Endothelial cell of umbilical vein (primary cell): ENCODE measurements around the gene KCNIP3. TPM values are rescaled to one million over a fixed set of nuclear protein-coding genes. Genes with fewer than 3 reads are reported as not detected.

ENCODE experiments used
- BruUV-seq: library from RNA; stranded (reverse); fragments of 400-500 nt; replicated peaks from 2 replicates; lab custom pipeline; 2021; lab: Mats Ljungman, UMichigan
- CTCF ChIA-PET: fragments of 300-600, 350-600 bp; sonication (Branson Sonifier 250); formaldehyde crosslinking; loops from one replicate; lab custom pipeline; 2021; ENCODE audit warnings: antibody characterized with exemption, inconsistent platforms; lab: Charles Lee
- POLR2A ChIA-PET: fragments of 300-600, 350-600 bp; sonication (Branson Sonifier 250); formaldehyde crosslinking; loops from one replicate; lab custom pipeline; 2021; ENCODE audit warnings: antibody characterized with exemption, inconsistent platforms; lab: Charles Lee
- DNase-seq: peaks from one replicate; pipeline ENCODE4 v3.0.0-alpha.2; 2011; ENCODE audit warnings: low read depth, low spot score
- FAIRE-seq: peaks from 2 replicates; lab custom pipeline; 2011; peaks lifted over from hg19 to GRCh38; lab: Jason Lieb, UNC
- H2AFZ ChIP-seq: 2 replicates; pipeline ENCODE4 v1.6.0; 2012; ENCODE audit warnings: low read depth, low read length, control low read depth, inconsistent platforms
- H3K27ac ChIP-seq: 2 replicates; pipeline ENCODE4 v1.5.1; 2011; ENCODE audit warnings: low read depth, mild to moderate bottlenecking, control low read depth, low read length, moderate library complexity; ENCODE audit not compliant: insufficient read depth
- H3K27me3 ChIP-seq, 2 experiments: 2 replicates each; pipeline versions ENCODE4 v1.6.0 to v1.6.1; 2011; ENCODE audit warnings: low read length in 2 of 2, mixed read lengths in 1 of 2; ENCODE audit not compliant: control insufficient read depth in 2 of 2, insufficient read depth in 2 of 2
- H3K36me3 ChIP-seq, 2 experiments: 2 replicates in 1 of 2; 3 replicates in 1 of 2; pipeline ENCODE4 v1.5.1; 2011; ENCODE audit warnings: low read length in 2 of 2, mild to moderate bottlenecking in 1 of 2, moderate library complexity in 1 of 2; ENCODE audit not compliant: control insufficient read depth in 2 of 2, insufficient read depth in 2 of 2; ENCODE audit errors: extremely low read depth in 1 of 2
- H3K4me1 ChIP-seq: 3 replicates; pipeline ENCODE4 v1.5.1; 2011; ENCODE audit warnings: mild to moderate bottlenecking, low read length; ENCODE audit not compliant: control insufficient read depth, insufficient read depth; ENCODE audit errors: extremely low read depth
- H3K4me2 ChIP-seq: 2 replicates; pipeline ENCODE4 v1.6.1; 2011; ENCODE audit warnings: low read length, control low read depth, mixed read lengths; ENCODE audit not compliant: insufficient read depth
- H3K4me3 ChIP-seq, 3 experiments: fragments of 200-600 bp in 1 of 3; sonication (generic), shearing (Covaris generic) in 1 of 3; replicated peaks in 1 of 3; 2 replicates each; pipeline ENCODE4 v1.5.1; 2011 to 2016; ENCODE audit warnings: control low read depth in 3 of 3, low read length in 3 of 3, mild to moderate bottlenecking in 2 of 3, inconsistent platforms in 1 of 3, low read depth in 1 of 3, moderate library complexity in 1 of 3; ENCODE audit not compliant: insufficient read depth in 1 of 3
- H3K79me2 ChIP-seq: 2 replicates; pipeline ENCODE4 v1.6.0; 2012; ENCODE audit warnings: low read length, inconsistent platforms; ENCODE audit not compliant: control insufficient read depth, insufficient read depth
- H3K9ac ChIP-seq: replicated peaks from 2 replicates; pipeline ENCODE3; 2011; ENCODE audit warnings: low read length, control low read depth; ENCODE audit not compliant: insufficient read depth; ENCODE audit errors: extremely low read depth
- H3K9me1 ChIP-seq: replicated peaks from 3 replicates; pipeline ENCODE4 v1.6.0; 2011; ENCODE audit warnings: mild to moderate bottlenecking, low read length; ENCODE audit not compliant: control insufficient read depth, insufficient read depth; ENCODE audit errors: extremely low read depth
- H3K9me3 ChIP-seq: replicated peaks from 2 replicates; pipeline ENCODE4 v1.5.1; 2012; ENCODE audit warnings: low read length, inconsistent platforms; ENCODE audit not compliant: control insufficient read depth, insufficient read depth
- H4K20me1 ChIP-seq: replicated peaks from 2 replicates; pipeline ENCODE3; 2011; ENCODE audit warnings: mild to moderate bottlenecking, low read length; ENCODE audit not compliant: control insufficient read depth, insufficient read depth; ENCODE audit errors: extremely low read depth
- EZH2 ChIP-seq: IDR thresholded peaks from 2 replicates; pipeline ENCODE4 v1.6.1; 2012; ENCODE audit warnings: borderline replicate concordance, low read depth, mild to moderate bottlenecking, moderate library complexity, low read length, inconsistent platforms; ENCODE audit not compliant: severe bottlenecking
- FOS ChIP-seq: IDR thresholded peaks from 2 replicates; pipeline ENCODE4 v1.6.1; 2011; ENCODE audit warnings: mild to moderate bottlenecking, low read length, moderate library complexity, borderline replicate concordance; ENCODE audit not compliant: insufficient read depth
- GATA2 ChIP-seq: IDR thresholded peaks from 2 replicates; pipeline ENCODE4 v1.7.0; 2011; ENCODE audit warnings: low read depth, mild to moderate bottlenecking, moderate library complexity, mixed read lengths, low read length; ENCODE audit not compliant: insufficient read length, insufficient read depth
- JUN ChIP-seq: IDR thresholded peaks from 2 replicates; pipeline ENCODE4 v1.6.1; 2011; ENCODE audit warnings: borderline replicate concordance, low read depth; ENCODE audit not compliant: insufficient read length, insufficient read depth
- MYC ChIP-seq: IDR thresholded peaks from one replicate; pipeline ENCODE4 v1.6.1; 2011; ENCODE audit warnings: mild to moderate bottlenecking, low read depth, low read length
- POLR2A ChIP-seq: IDR thresholded peaks from 2 replicates; pipeline ENCODE4 v1.6.1; 2012; ENCODE audit warnings: low read depth, mild to moderate bottlenecking, control low read depth, low read length
- POLR2AphosphoS5 ChIP-seq: IDR thresholded peaks from 2 replicates; pipeline ENCODE4 v1.6.1; 2012; ENCODE audit warnings: low read depth, mild to moderate bottlenecking, control low read depth, low read length, moderate library complexity; ENCODE audit not compliant: insufficient read depth
- dilution Hi-C: fragments of 300-500 bp; cut with MboI; formaldehyde crosslinking; loops from one replicate; pipeline ENCODE4 v1.15.0; 2019; ENCODE audit warnings: low sequenced_read_pairs; ENCODE audit not compliant: extremely low pct_ligation_motif_present
- intact Hi-C: fragments of 100-400 bp; cut with micrococcal nuclease; formaldehyde crosslinking; loops from one replicate; pipeline ENCODE4 v1.10.0; 2022
- polyA plus RNA-seq, 4 experiments: library from polyadenylated mRNA; depleted of rRNA in 3 of 4; stranded (reverse) in 3 of 4; unstranded in 1 of 4; fragments of >200 nt; gene quantifications; 2 replicates each; pipeline versions ENCODE4 v1.2.1 to v1.2.3, GENCODE V29; 2011 to 2012; ENCODE audit warnings: missing spikeins in 1 of 4
- total RNA-seq: library from RNA; stranded (reverse); gene quantifications from 2 replicates; pipeline ENCODE4 v1.2.3, GENCODE V29; 2021
- TF ChIP-seq, protein P1 (sequence below): IDR thresholded peaks from 2 replicates; pipeline ENCODE4 v1.6.1; 2011; ENCODE audit not compliant: insufficient read depth, insufficient read length
- TF ChIP-seq, protein P2 (sequence below), 2 donors: IDR thresholded peaks; 1 replicate in 1 of 2; 2 replicates in 1 of 2; pipeline ENCODE4 v1.5.1; 2011; ENCODE audit warnings: low read length in 2 of 2, mild to moderate bottlenecking in 2 of 2, moderate library complexity in 2 of 2, control low read depth in 1 of 2, inconsistent platforms in 1 of 2, low read depth in 1 of 2; ENCODE audit not compliant: insufficient read depth in 1 of 2; ENCODE audit errors: extremely low read depth in 1 of 2

The KCNIP3 gene
- total and polyA plus RNA-seq, 2 donors (not counting 3 experiments of a cell fraction or from before 2014, with no cell fraction given) = 0.12 to 0.62 TPM

DNA sequence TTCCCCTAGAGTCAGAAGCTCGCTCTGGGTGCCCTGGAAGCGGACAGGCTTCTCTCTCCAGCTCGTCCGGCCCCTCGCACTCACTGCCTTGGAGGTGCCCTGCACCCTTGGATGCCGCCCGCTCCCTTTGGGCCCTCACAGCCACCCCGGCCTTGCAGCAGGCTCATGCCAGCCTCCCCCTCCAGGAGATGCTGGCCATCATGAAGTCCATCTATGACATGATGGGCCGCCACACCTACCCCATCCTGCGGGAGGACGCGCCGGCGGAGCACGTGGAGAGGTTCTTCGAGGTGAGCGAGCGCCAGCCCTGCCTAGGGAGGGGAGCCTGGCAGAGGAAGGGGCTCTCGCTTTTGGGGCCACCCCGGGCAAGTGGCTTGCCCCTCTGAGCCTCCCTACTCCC lies 85.0 kb downstream of the KCNIP3 start:
- no peaks in the 10 kb centered on the region for H3K9me1 ChIP-seq
- H3K4me1 ChIP-seq = no peaks in the 10 kb centered on the region
- no peaks in the 10 kb centered on the region for H3K36me3 ChIP-seq
- H3K27ac ChIP-seq = no peak overlapping the region
- no peak overlapping the region for H3K4me2 ChIP-seq
- no peaks in the 10 kb centered on the region for H3K79me2 ChIP-seq
- H3K27me3 ChIP-seq = no peaks in the 10 kb centered on the region
- H4K20me1 ChIP-seq = no peaks in the 10 kb centered on the region
- POLR2A ChIA-PET = no interaction called here
- BruUV-seq = no TSS peak
- FAIRE-seq = no peak
- H3K9ac ChIP-seq = no peak overlapping the region
- H3K9me3 ChIP-seq = no peaks in the 10 kb centered on the region
- no peak overlapping the region for H3K4me3 ChIP-seq
- TF ChIP-seq, protein P1, sequence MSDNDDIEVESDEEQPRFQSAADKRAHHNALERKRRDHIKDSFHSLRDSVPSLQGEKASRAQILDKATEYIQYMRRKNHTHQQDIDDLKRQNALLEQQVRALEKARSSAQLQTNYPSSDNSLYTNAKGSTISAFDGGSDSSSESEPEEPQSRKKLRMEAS = no peak
- TF ChIP-seq POLR2AphosphoS5 = no peak
- TF ChIP-seq, protein P2, sequence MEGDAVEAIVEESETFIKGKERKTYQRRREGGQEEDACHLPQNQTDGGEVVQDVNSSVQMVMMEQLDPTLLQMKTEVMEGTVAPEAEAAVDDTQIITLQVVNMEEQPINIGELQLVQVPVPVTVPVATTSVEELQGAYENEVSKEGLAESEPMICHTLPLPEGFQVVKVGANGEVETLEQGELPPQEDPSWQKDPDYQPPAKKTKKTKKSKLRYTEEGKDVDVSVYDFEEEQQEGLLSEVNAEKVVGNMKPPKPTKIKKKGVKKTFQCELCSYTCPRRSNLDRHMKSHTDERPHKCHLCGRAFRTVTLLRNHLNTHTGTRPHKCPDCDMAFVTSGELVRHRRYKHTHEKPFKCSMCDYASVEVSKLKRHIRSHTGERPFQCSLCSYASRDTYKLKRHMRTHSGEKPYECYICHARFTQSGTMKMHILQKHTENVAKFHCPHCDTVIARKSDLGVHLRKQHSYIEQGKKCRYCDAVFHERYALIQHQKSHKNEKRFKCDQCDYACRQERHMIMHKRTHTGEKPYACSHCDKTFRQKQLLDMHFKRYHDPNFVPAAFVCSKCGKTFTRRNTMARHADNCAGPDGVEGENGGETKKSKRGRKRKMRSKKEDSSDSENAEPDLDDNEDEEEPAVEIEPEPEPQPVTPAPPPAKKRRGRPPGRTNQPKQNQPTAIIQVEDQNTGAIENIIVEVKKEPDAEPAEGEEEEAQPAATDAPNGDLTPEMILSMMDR (IDR thresholded peaks at IDR 0.05; ENCODE audit: extremely low read depth in 1 of 2, insufficient read depth in 1 of 2, low read depth in 1 of 2, low read length in 2 of 2) = no peak
- TF ChIP-seq EZH2 = no peak
- TF ChIP-seq POLR2A = no peak
- no peak for TF ChIP-seq MYC
- TF ChIP-seq FOS = no peak
- no peak for TF ChIP-seq JUN
- TF ChIP-seq GATA2 = no peak
- intact Hi-C loops = no loop called here
- H2AFZ ChIP-seq = no peak overlapping the region
- CTCF ChIA-PET = no interaction called here
- DNase-seq = no peak
- dilution Hi-C loops = no loop called here
